Fibroblast of lung (primary cell): ENCODE results near the gene IFNGR1. TPM values are rescaled to one million over a fixed set of nuclear protein-coding genes. Genes with fewer than 3 reads are reported as not detected.

Source experiments
- DNase-seq, 2 donors: peaks; one replicate each; pipeline versions ENCODE4 v3.0.0 to v3.0.0-alpha.2; 2010; ENCODE audit warnings: low read depth in 2 of 2
- H2AFZ ChIP-seq: 2 replicates; pipeline ENCODE4 v1.5.1; 2012; ENCODE audit warnings: low read length, control low read depth, inconsistent platforms
- H3K27ac ChIP-seq: 2 replicates; pipeline ENCODE4 v1.5.1; 2011; ENCODE audit warnings: low read length, control low read depth; ENCODE audit not compliant: insufficient read depth
- H3K27me3 ChIP-seq: 2 replicates; pipeline ENCODE4 v1.5.1; 2011; ENCODE audit warnings: mild to moderate bottlenecking, low read length; ENCODE audit not compliant: control insufficient read depth, insufficient read depth
- H3K36me3 ChIP-seq: 2 replicates; pipeline ENCODE4 v1.5.1; 2011; ENCODE audit warnings: low read length; ENCODE audit not compliant: control insufficient read depth, insufficient read depth
- H3K4me1 ChIP-seq: 2 replicates; pipeline ENCODE4 v1.5.1; 2011; ENCODE audit warnings: low read length; ENCODE audit not compliant: control insufficient read depth, insufficient read depth; ENCODE audit errors: extremely low read depth
- H3K4me2 ChIP-seq: 2 replicates; pipeline ENCODE4 v1.5.1; 2011; ENCODE audit warnings: low read length, control low read depth; ENCODE audit not compliant: insufficient read depth; ENCODE audit errors: extremely low read depth
- H3K4me3 ChIP-seq, 4 experiments: fragments of 200-600 bp in 1 of 4; sonication (generic) in 1 of 4; replicated peaks in 1 of 4; 2 replicates each; pipeline ENCODE4 v1.5.1; 2011 to 2016; ENCODE audit warnings: low read length in 4 of 4, low read depth in 3 of 4, mild to moderate bottlenecking in 3 of 4, control low read depth in 2 of 4, inconsistent platforms in 1 of 4, mixed read lengths in 1 of 4; ENCODE audit not compliant: insufficient read depth in 1 of 4; ENCODE audit errors: control extremely low read depth in 1 of 4
- H3K79me2 ChIP-seq: 2 replicates; pipeline ENCODE4 v1.5.1; 2012; ENCODE audit warnings: mild to moderate bottlenecking, low read length, inconsistent platforms; ENCODE audit not compliant: control insufficient read depth, insufficient read depth
- H3K9ac ChIP-seq: 2 replicates; pipeline ENCODE4 v1.5.1; 2011; ENCODE audit warnings: mild to moderate bottlenecking, low read length, control low read depth; ENCODE audit not compliant: insufficient read depth
- H3K9me3 ChIP-seq: 2 replicates; pipeline ENCODE4 v1.5.1; 2012; ENCODE audit warnings: low read depth, low read length; ENCODE audit not compliant: control insufficient read depth, insufficient read depth
- H4K20me1 ChIP-seq: 2 replicates; pipeline ENCODE4 v1.5.1; 2011; ENCODE audit warnings: low read length; ENCODE audit not compliant: control insufficient read depth, insufficient read depth; ENCODE audit errors: extremely low read depth
- CTCF ChIP-seq, 2 donors: IDR thresholded peaks in 1 of 2; conservative IDR thresholded peaks in 1 of 2; 1 replicate in 1 of 2; 2 replicates in 1 of 2; pipeline ENCODE4 v1.5.1; 2011 to 2012; ENCODE audit warnings: low read length in 2 of 2, control low read depth in 1 of 2, inconsistent platforms in 1 of 2, low read depth in 1 of 2, mild to moderate bottlenecking in 1 of 2
- EZH2 ChIP-seq: IDR thresholded peaks from 2 replicates; pipeline ENCODE4 v1.5.1; 2012; ENCODE audit warnings: low read length, control low read depth, mild to moderate bottlenecking; ENCODE audit errors: missing control alignments
- polyA plus RNA-seq, 2 donors: library from polyadenylated mRNA; depleted of rRNA in 1 of 2; stranded (reverse) in 1 of 2; unstranded in 1 of 2; fragments of >200 nt; gene quantifications; 2 replicates each; pipeline ENCODE4 v1.2.1, GENCODE V29; 2011 to 2012; ENCODE audit warnings: missing spikeins in 1 of 2
- total RNA-seq: library from RNA; depleted of rRNA; stranded (reverse); fragments of >200 nt; gene quantifications from 2 replicates; pipeline ENCODE4 v1.2.1, GENCODE V29; 2014

Gene IFNGR1
- total and polyA plus RNA-seq, 2 donors (not counting 1 experiment from before 2014, with no cell fraction given) = 55.9 to 123 TPM

- Histone ChIP-seq H3K27ac (no peak overlapping the region), H2AFZ (no peak overlapping the region)
These were observed 42.2 kb upstream of the IFNGR1 start for GRCh38 chr6:137261361-137261760.

GRCh38 chr6:137260217-137260616 is 41.0 kb upstream of the IFNGR1 start:
- no peak for DNase-seq
- no peak for TF ChIP-seq EZH2
- no peak for TF ChIP-seq CTCF (conservative IDR thresholded peaks at IDR 0.05 in 1 of 2, IDR thresholded peaks at IDR 0.05 in 1 of 2; ENCODE audit: low read depth in 1 of 2, low read length in 2 of 2)
- no peak overlapping the region for H2AFZ ChIP-seq

More at GRCh38 chr6:137261361-137261760, 42.2 kb upstream of the IFNGR1 start:
- peak; percentile 48 to 77 for DNase-seq
- H3K4me2 ChIP-seq = peak overlapping the region; percentile 54
- no peak overlapping the region for H3K9ac ChIP-seq
- TF ChIP-seq EZH2 (no peak), CTCF (conservative IDR thresholded peaks at IDR 0.05 in 1 of 2, IDR thresholded peaks at IDR 0.05 in 1 of 2; ENCODE audit: low read depth in 1 of 2, low read length in 2 of 2) (no peak)
- H3K9me3 ChIP-seq = no peaks in the 10 kb centered on the region
- H3K36me3 ChIP-seq = no peaks in the 10 kb centered on the region
- H3K79me2 ChIP-seq = no peaks in the 10 kb centered on the region
- no peaks in the 10 kb centered on the region for H3K27me3 ChIP-seq
- no peaks in the 10 kb centered on the region for H4K20me1 ChIP-seq
- no peaks in the 10 kb centered on the region for H3K4me1 ChIP-seq
- no peak overlapping the region for H3K4me3 ChIP-seq

GRCh38 chr6:137259349-137259748 is 40.2 kb upstream of the IFNGR1 start:
- Histone ChIP-seq H2AFZ (no peak overlapping the region), H3K4me2 (no peak overlapping the region), H3K79me2 (no peaks in the 10 kb centered on the region), H4K20me1 (no peaks in the 10 kb centered on the region), H3K27me3 (no peaks in the 10 kb centered on the region), H3K4me1 (no peaks in the 10 kb centered on the region), H3K4me3 (no peak overlapping the region), H3K27ac (no peak overlapping the region), H3K36me3 (no peaks in the 10 kb centered on the region), H3K9me3 (no peaks in the 10 kb centered on the region), H3K9ac (no peak overlapping the region)
- peak in 1 of 2 donors; percentile 6 for DNase-seq
- TF ChIP-seq CTCF (conservative IDR thresholded peaks at IDR 0.05 in 1 of 2, IDR thresholded peaks at IDR 0.05 in 1 of 2; ENCODE audit: low read depth in 1 of 2, low read length in 2 of 2) (no peak), EZH2 (no peak)

More at GRCh38 chr6:137260217-137260616, 41.0 kb upstream of the IFNGR1 start:
- no peaks in the 10 kb centered on the region for H4K20me1 ChIP-seq
- no peaks in the 10 kb centered on the region for H3K9me3 ChIP-seq
- no peak overlapping the region for H3K9ac ChIP-seq
- no peaks in the 10 kb centered on the region for H3K4me1 ChIP-seq
- no peak overlapping the region for H3K4me3 ChIP-seq
- H3K27ac ChIP-seq = no peak overlapping the region
- no peaks in the 10 kb centered on the region for H3K36me3 ChIP-seq
- H3K4me2 ChIP-seq = no peak overlapping the region
- H3K27me3 ChIP-seq = no peaks in the 10 kb centered on the region
- no peaks in the 10 kb centered on the region for H3K79me2 ChIP-seq
